Coronary artery (tissue), 2 donors: ENCODE data around the gene MYH14.

Source experiments
- DNase-seq: peaks from one replicate; pipeline ENCODE4 v3.0.0-alpha.2; 2017; ENCODE audit warnings: low spot score
- H3K27ac ChIP-seq, 2 donors: fragments of 200-600 bp; sonication (generic); one replicate each; pipeline ENCODE4 v1.5.1; 2016 to 2019
- H3K4me3 ChIP-seq: fragments of 200-600 bp; sonication (generic); 2 replicates; pipeline ENCODE4 v1.5.1; 2016; ENCODE audit warnings: mild to moderate bottlenecking, moderate library complexity
- TF ChIP-seq, protein P1 (sequence below): fragments of 200-600 bp; sonication (generic); IDR thresholded peaks from one replicate; pipeline ENCODE4 v1.5.1; 2019; ENCODE audit warnings: antibody characterized with exemption

The MYH14 gene

DNA sequence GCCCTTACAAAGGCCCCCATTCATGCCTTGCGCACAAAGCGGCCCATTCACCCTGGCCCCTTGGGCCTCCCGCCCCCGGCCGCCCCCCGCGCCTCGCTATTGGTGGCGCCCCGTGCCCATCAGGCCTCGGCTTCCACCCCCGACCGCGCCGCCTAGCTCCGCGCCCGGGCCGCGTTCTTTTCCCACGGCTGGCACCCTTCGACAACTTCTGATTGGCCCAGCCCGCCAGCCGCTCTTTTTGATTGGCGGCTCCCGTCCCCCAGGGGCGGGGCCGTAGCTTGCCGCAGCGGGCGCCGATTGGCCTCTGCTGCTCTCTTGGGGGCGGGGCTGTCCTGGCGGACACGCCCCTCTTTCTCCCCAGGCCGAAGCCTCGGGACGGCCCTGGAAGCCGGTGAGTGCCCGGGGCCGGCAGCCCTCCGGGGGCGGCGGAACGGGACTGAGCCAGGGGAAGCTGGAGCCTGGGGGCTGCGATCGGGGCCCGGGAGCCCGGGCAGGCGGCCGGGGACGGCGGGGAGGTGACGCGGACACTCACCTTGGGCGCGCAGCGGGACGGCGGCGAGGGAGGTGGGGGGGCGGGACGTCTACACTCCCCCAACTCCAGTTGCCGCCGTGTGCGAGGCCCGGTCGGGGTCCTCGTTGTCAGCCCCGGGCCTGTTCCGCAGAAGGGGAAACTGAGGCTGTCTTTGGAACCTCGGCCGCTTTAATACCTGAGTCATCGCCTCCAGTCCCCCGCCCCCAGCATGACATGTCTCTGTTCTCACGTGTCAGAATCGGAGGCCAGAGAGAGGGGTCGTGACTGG, at the start of gene MYH14:
MYH14 (plus strand) TSS at position 342 of the 800 bp plus-strand sequence. CDS start 6,744 bp downstream, outside the sequence.
- DNase-seq = peak; percentile 83
- H3K27ac ChIP-seq = peak within 1 kb of the TSS; percentile 22 to 56
- TF ChIP-seq, protein P1, sequence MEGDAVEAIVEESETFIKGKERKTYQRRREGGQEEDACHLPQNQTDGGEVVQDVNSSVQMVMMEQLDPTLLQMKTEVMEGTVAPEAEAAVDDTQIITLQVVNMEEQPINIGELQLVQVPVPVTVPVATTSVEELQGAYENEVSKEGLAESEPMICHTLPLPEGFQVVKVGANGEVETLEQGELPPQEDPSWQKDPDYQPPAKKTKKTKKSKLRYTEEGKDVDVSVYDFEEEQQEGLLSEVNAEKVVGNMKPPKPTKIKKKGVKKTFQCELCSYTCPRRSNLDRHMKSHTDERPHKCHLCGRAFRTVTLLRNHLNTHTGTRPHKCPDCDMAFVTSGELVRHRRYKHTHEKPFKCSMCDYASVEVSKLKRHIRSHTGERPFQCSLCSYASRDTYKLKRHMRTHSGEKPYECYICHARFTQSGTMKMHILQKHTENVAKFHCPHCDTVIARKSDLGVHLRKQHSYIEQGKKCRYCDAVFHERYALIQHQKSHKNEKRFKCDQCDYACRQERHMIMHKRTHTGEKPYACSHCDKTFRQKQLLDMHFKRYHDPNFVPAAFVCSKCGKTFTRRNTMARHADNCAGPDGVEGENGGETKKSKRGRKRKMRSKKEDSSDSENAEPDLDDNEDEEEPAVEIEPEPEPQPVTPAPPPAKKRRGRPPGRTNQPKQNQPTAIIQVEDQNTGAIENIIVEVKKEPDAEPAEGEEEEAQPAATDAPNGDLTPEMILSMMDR = no peak
- H3K4me3 ChIP-seq = peak within 1 kb of the TSS; percentile 81

DNA sequence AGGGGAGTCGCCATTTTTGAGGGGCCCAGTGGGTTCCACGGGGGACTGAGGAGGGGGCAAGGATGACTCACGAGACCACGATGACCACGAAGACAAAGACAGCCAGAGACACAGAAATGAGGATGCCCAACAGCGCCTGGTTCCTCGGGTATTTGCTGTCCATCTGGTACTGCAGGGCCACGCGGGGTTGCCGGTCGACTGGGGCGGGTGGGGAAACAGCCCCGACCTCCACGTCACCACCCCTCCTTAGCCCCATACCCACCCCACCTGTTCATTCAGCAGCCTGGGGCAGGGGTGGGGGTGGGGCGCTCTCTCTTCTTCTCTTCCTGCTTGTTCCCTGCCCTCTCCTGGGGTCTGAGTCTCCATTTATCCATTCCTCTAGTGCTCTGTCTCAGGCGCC, 48.9 kb upstream of the MYH14 start:
- Histone ChIP-seq H3K27ac (no peak overlapping the region), H3K4me3 (no peak overlapping the region)
- TF ChIP-seq, protein P1 = no peak
- DNase-seq = no peak

DNA sequence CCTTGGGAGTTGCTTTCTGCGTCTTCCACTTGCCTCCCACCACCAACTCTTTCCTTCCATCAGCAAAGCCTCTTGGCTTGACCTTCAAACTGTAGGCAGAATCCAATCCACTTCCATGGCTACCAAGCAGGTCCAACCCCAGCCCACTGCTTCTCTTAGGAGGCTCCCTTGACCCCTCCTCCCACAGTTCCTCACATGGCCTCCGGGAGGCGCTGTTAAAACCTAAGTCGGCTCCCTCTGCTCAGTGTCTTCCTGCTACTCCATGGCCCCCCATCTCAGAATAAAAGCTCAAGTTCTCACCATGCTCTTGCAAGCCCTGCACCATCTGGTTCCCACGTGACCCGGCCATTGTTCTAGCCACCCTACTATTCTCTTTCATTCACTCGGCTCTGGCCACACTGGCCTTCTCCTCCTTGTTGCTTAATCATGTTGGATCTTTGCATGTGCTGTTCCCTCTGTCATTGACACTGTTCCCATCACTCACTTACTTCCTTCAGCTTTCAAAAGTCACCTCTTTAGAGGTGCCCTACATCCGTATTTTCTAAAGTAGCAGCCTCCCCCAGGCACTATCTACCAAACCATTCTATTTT, 47.8 kb upstream of the MYH14 start:
- DNase-seq = no peak
- H3K27ac ChIP-seq = no peak overlapping the region
- H3K4me3 ChIP-seq = no peak overlapping the region
- TF ChIP-seq, protein P1 = no peak

DNA sequence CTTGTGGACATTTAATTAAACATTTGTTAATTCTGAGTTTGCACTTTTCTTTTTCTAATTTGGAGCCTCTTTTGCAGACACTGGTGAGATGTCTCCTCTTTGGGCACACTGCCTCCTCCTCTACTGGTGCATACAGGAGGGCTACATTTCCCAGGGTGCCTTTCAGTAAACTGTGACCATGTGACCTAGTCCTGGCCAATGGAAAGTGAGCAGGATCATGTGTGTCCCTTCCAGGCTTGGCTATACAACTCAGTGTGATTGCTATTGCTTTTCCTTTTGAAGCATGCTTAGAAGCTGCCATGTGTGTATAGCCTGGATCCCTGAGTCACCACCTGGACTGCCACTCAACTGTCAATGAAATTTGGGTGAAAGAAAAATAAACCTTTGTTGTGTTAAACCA, 44.8 kb upstream of the MYH14 start:
- Histone ChIP-seq H3K27ac (no peak overlapping the region), H3K4me3 (no peak overlapping the region)
- TF ChIP-seq, protein P1 = no peak
- no peak for DNase-seq

DNA sequence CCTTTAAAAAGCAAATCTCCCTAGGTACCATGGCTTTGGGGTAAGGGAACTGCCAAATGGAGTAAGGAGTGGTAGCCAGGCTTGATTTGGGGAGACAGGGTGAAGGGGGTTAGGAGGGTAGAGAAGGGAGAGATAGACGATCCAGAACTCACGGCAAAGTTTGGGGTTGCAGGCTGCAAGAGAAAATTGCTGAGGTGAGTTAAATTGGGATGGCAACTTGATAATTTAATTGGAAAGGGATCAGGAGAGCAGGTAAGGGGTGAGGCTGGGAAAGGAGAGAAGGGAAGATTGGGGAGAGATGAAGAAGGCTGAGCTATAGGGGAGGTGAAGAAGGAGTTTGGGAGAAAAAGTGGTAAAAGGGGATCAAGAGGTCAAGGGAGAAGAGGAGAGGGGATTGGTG, 44.3 kb upstream of the MYH14 start:
- no peak for DNase-seq
- no peak overlapping the region for H3K4me3 ChIP-seq
- TF ChIP-seq, protein P1 = no peak
- no peak overlapping the region for H3K27ac ChIP-seq

DNA sequence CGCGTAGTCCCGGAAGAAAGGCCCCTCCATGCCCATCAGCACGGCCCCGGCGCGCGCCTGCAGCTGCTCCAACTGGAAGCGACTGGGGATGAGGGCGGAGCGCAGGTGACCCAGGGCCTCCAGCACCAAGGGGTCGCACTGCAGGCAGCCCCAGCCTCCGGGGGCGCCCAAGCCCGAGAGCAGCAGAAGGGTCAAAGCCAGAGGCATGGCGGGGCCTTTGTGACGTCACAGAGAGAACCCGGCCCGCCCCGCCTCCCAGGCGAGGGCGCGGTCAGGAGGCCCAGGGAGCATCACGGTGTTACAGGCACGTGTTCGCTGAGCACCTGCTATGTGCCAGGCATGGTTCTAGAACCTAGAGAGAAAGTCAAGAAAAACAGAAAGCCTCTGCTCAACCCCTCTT, 40.4 kb upstream of the MYH14 start, which contains the start of gene IZUMO2:
IZUMO2 (minus strand) TSS at position 294 of the 400 bp plus-strand sequence; CDS start at position 207, 87 bp downstream.
- no peak for DNase-seq

More for the DNA sequence above, 40.4 kb upstream of the MYH14 start, which contains the start of gene IZUMO2:
- no peak within 1 kb of the TSS for H3K27ac ChIP-seq
- TF ChIP-seq, protein P1 = no peak
- H3K4me3 ChIP-seq = no peak within 1 kb of the TSS
